GM23338 (cell line): ENCODE measurements around the gene DAGLA. TPM values are rescaled to one million over a fixed set of nuclear protein-coding genes. Genes with fewer than 3 reads are reported as not detected.

ENCODE experiments used
- ATAC-seq: fragments of 200-7000 bp; cut with Tn5 transposase; 3 replicates; pipeline ENCODE4 v1.9.1; 2020
- DNase-seq: peaks from one replicate; pipeline ENCODE4 v3.0.0-alpha.2; 2015; ENCODE audit warnings: low spot score
- H2AFZ ChIP-seq: fragments of 200-600 bp; sonication (generic); 2 replicates; pipeline ENCODE4 v1.8.0; 2016; ENCODE audit warnings: antibody characterized with exemption, mild to moderate bottlenecking, moderate library complexity
- H3F3A ChIP-seq: fragments of 200-600 bp; sonication (generic); replicated peaks from 2 replicates; pipeline ENCODE4 v1.8.0; 2017; ENCODE audit warnings: antibody characterized with exemption, mixed run types, low read depth
- H3K27ac ChIP-seq: fragments of 200-600 bp; sonication (generic); 2 replicates; pipeline ENCODE4 v1.6.1; 2016; ENCODE audit warnings: low read depth
- H3K27me3 ChIP-seq: fragments of 200-600 bp; sonication (generic); 2 replicates; pipeline ENCODE4 v1.8.0; 2016; ENCODE audit warnings: mild to moderate bottlenecking, mixed run types, moderate library complexity; ENCODE audit not compliant: insufficient read depth
- H3K36me3 ChIP-seq: fragments of 200-600 bp; sonication (generic); 2 replicates; pipeline ENCODE4 v1.8.0; 2016; ENCODE audit warnings: mild to moderate bottlenecking; ENCODE audit not compliant: insufficient read depth
- H3K4me1 ChIP-seq: fragments of 200-600 bp; sonication (generic); 2 replicates; pipeline ENCODE4 v1.8.0; 2016; ENCODE audit warnings: mild to moderate bottlenecking, moderate library complexity; ENCODE audit not compliant: insufficient read depth
- H3K4me2 ChIP-seq: fragments of 200-600 bp; sonication (generic); 2 replicates; pipeline ENCODE4 v1.7.1; 2017; ENCODE audit warnings: mixed run types
- H3K4me3 ChIP-seq: fragments of 200-600 bp; sonication (generic); 2 replicates; pipeline ENCODE4 v1.6.1; 2016; ENCODE audit warnings: mixed run types
- H3K79me2 ChIP-seq: fragments of 200-600 bp; sonication (generic); replicated peaks from 2 replicates; pipeline ENCODE4 v1.8.0; 2017; ENCODE audit warnings: mild to moderate bottlenecking; ENCODE audit not compliant: insufficient read depth
- H3K9me2 ChIP-seq: fragments of 200-600 bp; sonication (generic); 2 replicates; pipeline ENCODE4 v1.8.0; 2017; ENCODE audit not compliant: insufficient read depth
- H4K20me1 ChIP-seq: fragments of 200-600 bp; sonication (generic); replicated peaks from 2 replicates; pipeline ENCODE4 v1.8.0; 2017; ENCODE audit warnings: mild to moderate bottlenecking; ENCODE audit not compliant: insufficient read depth
- H3K27ac Mint-ChIP-seq: 2 replicates; pipeline ENCODE4 v1.8.0; 2020; ENCODE audit warnings: inconsistent platforms, mild to moderate bottlenecking, moderate library complexity, mixed read lengths
- H3K27me3 Mint-ChIP-seq: 3 replicates; pipeline ENCODE4 v1.8.0; 2022; ENCODE audit warnings: low read depth, mild to moderate bottlenecking, moderate library complexity, mixed read lengths, inconsistent platforms; ENCODE audit not compliant: insufficient read depth, poor library complexity
- H3K36me3 Mint-ChIP-seq: 3 replicates; pipeline ENCODE4 v1.8.0; 2021; ENCODE audit warnings: low read depth, mild to moderate bottlenecking, inconsistent platforms, moderate library complexity, mixed read lengths
- H3K4me1 Mint-ChIP-seq: 3 replicates; pipeline ENCODE4 v1.8.0; 2020; ENCODE audit warnings: mild to moderate bottlenecking, inconsistent platforms, mixed read lengths
- H3K4me3 Mint-ChIP-seq: 3 replicates; pipeline ENCODE4 v1.8.0; 2021; ENCODE audit warnings: moderate library complexity, mild to moderate bottlenecking, inconsistent platforms, mixed read lengths
- H3K9me3 Mint-ChIP-seq: 3 replicates; pipeline ENCODE4 v1.8.0; 2020; ENCODE audit warnings: moderate library complexity, mild to moderate bottlenecking, inconsistent platforms, mixed read lengths
- CREB1 ChIP-seq: fragments of 250-450 bp; sonication (Bioruptor Pico); IDR thresholded peaks from 2 replicates; pipeline ENCODE4 v1.5.0; 2020; ENCODE audit warnings: low read depth, mild to moderate bottlenecking, moderate library complexity
- CTCF ChIP-seq, 2 experiments: fragments of 200-600 bp in 1 of 2; sonication (generic) in 1 of 2; conservative IDR thresholded peaks; 2 replicates each; pipeline versions ENCODE4 v1.5.1 to v1.6.1; 2016 to 2017; ENCODE audit warnings: antibody characterized with exemption in 2 of 2, low read depth in 2 of 2, mild to moderate bottlenecking in 2 of 2, moderate library complexity in 1 of 2
- EZH2phosphoT487 ChIP-seq: fragments of 200-600 bp; sonication (generic); IDR thresholded peaks from one replicate; pipeline ENCODE4 v1.8.1; 2018; ENCODE audit warnings: antibody characterized with exemption; ENCODE audit not compliant: unreplicated experiment
- NANOG ChIP-seq: IDR thresholded peaks from 2 replicates; pipeline ENCODE4 v1.6.1; 2016; ENCODE audit warnings: antibody characterized with exemption, borderline replicate concordance
- POLR2AphosphoS5 ChIP-seq: IDR thresholded peaks from 2 replicates; pipeline ENCODE4 v1.6.1; 2016; ENCODE audit warnings: antibody characterized with exemption, low read depth
- STAT1 ChIP-seq: IDR thresholded peaks from one replicate; pipeline ENCODE4 v1.6.1; 2016; ENCODE audit warnings: antibody characterized with exemption; ENCODE audit not compliant: unreplicated experiment
- ZNF114 ChIP-seq: fragments of 250-450 bp; sonication (Bioruptor Pico); IDR thresholded peaks from 2 replicates; pipeline ENCODE4 v1.5.0; 2020; ENCODE audit warnings: mild to moderate bottlenecking, moderate library complexity
- polyA plus RNA-seq: library from polyadenylated mRNA; unstranded; fragments of >200 nt; fragmentation: Nextera tagmentation; extraction: Ambion mirVana; gene quantifications from 2 replicates; pipeline ENCODE4 v1.2.1, GENCODE V29; 2016
- total RNA-seq: library from RNA; depleted of rRNA; stranded (reverse); fragments of >200 nt; shearing (Covaris generic); gene quantifications from 2 replicates; pipeline ENCODE4 v1.2.3, GENCODE V29; 2014
- TF ChIP-seq, protein P1 (sequence below): fragments of 250-450 bp; sonication (Bioruptor Pico); IDR thresholded peaks from 2 replicates; pipeline ENCODE4 v1.5.0; 2020; ENCODE audit warnings: mild to moderate bottlenecking, moderate library complexity
- TF ChIP-seq, protein P2 (sequence below): IDR thresholded peaks from one replicate; pipeline ENCODE4 v1.6.1; 2018; ENCODE audit warnings: antibody characterized with exemption; ENCODE audit not compliant: unreplicated experiment

DAGLA gene
- total and polyA plus RNA-seq, 2 experiments from 2014 or later, result 0.55 to 2.5 TPM

DNA sequence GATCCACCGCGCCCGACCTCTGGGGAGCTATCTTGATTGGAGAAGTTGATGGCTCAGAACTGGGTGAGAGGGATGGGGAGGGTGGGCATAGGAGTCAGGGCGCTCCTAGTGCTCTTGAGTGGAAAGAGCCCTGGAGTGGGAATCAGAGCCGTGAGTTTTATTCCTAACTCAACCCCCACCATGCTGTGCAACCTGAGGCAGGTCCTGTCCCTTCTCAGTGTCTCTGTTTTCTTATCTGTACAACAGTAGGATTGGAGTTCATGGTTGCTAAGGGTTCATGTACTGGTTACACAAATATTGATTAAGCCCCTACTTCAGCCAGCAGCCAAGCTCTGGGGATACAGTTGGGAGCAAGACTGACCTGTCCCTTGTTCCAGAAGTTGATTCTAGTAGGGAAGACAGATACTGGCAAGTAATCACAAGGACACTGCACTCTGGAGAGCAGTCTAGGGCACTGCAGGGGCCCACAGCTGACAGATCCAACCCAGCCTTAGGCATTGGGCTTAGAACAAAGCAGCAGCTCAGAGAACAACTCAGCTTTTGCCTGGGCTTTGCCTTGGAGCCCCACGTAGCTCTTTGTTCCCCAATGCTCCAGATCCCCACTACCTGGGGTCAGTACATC is 12.4 kb upstream of the DAGLA start (continued):
- TF ChIP-seq, protein P1, sequence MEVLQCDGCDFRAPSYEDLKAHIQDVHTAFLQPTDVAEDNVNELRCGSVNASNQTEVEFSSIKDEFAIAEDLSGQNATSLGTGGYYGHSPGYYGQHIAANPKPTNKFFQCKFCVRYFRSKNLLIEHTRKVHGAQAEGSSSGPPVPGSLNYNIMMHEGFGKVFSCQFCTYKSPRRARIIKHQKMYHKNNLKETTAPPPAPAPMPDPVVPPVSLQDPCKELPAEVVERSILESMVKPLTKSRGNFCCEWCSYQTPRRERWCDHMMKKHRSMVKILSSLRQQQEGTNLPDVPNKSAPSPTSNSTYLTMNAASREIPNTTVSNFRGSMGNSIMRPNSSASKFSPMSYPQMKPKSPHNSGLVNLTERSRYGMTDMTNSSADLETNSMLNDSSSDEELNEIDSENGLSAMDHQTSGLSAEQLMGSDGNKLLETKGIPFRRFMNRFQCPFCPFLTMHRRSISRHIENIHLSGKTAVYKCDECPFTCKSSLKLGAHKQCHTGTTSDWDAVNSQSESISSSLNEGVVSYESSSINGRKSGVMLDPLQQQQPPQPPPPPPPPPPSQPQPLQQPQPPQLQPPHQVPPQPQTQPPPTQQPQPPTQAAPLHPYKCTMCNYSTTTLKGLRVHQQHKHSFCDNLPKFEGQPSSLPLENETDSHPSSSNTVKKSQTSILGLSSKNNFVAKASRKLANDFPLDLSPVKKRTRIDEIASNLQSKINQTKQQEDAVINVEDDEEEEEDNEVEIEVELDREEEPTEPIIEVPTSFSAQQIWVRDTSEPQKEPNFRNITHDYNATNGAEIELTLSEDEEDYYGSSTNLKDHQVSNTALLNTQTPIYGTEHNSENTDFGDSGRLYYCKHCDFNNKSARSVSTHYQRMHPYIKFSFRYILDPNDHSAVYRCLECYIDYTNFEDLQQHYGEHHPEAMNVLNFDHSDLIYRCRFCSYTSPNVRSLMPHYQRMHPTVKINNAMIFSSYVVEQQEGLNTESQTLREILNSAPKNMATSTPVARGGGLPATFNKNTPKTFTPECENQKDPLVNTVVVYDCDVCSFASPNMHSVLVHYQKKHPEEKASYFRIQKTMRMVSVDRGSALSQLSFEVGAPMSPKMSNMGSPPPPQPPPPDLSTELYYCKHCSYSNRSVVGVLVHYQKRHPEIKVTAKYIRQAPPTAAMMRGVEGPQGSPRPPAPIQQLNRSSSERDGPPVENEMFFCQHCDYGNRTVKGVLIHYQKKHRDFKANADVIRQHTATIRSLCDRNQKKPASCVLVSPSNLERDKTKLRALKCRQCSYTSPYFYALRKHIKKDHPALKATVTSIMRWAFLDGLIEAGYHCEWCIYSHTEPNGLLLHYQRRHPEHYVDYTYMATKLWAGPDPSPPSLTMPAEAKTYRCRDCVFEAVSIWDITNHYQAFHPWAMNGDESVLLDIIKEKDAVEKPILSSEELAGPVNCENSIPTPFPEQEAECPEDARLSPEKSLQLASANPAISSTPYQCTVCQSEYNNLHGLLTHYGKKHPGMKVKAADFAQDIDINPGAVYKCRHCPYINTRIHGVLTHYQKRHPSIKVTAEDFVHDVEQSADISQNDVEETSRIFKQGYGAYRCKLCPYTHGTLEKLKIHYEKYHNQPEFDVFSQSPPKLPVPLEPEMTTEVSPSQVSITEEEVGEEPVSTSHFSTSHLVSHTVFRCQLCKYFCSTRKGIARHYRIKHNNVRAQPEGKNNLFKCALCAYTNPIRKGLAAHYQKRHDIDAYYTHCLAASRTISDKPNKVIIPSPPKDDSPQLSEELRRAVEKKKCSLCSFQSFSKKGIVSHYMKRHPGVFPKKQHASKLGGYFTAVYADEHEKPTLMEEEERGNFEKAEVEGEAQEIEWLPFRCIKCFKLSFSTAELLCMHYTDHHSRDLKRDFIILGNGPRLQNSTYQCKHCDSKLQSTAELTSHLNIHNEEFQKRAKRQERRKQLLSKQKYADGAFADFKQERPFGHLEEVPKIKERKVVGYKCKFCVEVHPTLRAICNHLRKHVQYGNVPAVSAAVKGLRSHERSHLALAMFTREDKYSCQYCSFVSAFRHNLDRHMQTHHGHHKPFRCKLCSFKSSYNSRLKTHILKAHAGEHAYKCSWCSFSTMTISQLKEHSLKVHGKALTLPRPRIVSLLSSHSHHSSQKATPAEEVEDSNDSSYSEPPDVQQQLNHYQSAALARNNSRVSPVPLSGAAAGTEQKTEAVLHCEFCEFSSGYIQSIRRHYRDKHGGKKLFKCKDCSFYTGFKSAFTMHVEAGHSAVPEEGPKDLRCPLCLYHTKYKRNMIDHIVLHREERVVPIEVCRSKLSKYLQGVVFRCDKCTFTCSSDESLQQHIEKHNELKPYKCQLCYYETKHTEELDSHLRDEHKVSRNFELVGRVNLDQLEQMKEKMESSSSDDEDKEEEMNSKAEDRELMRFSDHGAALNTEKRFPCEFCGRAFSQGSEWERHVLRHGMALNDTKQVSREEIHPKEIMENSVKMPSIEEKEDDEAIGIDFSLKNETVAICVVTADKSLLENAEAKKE (CRISPR knock-in tag), result no peak
- no peak for TF ChIP-seq CTCF (conservative IDR thresholded peaks at IDR 0.05; ENCODE audit: low read depth in 2 of 2)

- no peaks in the 10 kb centered on the region for H3K9me3 Mint-ChIP-seq
- DNase-seq, result no peak
- no peak overlapping the region for H3K27ac Mint-ChIP-seq
- TF ChIP-seq EZH2phosphoT487, result no peak
- no peak for TF ChIP-seq NANOG
- TF ChIP-seq STAT1, result no peak
- no peak for TF ChIP-seq POLR2AphosphoS5
- TF ChIP-seq, protein P2, sequence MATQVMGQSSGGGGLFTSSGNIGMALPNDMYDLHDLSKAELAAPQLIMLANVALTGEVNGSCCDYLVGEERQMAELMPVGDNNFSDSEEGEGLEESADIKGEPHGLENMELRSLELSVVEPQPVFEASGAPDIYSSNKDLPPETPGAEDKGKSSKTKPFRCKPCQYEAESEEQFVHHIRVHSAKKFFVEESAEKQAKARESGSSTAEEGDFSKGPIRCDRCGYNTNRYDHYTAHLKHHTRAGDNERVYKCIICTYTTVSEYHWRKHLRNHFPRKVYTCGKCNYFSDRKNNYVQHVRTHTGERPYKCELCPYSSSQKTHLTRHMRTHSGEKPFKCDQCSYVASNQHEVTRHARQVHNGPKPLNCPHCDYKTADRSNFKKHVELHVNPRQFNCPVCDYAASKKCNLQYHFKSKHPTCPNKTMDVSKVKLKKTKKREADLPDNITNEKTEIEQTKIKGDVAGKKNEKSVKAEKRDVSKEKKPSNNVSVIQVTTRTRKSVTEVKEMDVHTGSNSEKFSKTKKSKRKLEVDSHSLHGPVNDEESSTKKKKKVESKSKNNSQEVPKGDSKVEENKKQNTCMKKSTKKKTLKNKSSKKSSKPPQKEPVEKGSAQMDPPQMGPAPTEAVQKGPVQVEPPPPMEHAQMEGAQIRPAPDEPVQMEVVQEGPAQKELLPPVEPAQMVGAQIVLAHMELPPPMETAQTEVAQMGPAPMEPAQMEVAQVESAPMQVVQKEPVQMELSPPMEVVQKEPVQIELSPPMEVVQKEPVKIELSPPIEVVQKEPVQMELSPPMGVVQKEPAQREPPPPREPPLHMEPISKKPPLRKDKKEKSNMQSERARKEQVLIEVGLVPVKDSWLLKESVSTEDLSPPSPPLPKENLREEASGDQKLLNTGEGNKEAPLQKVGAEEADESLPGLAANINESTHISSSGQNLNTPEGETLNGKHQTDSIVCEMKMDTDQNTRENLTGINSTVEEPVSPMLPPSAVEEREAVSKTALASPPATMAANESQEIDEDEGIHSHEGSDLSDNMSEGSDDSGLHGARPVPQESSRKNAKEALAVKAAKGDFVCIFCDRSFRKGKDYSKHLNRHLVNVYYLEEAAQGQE, result no peak
- TF ChIP-seq CREB1, result no peak
- TF ChIP-seq ZNF114 (CRISPR knock-in tag), result no peak
These were observed 10.8 kb upstream of the DAGLA start for GRCh38 chr11:61669417-61669816.

More at GRCh38 chr11:61669417-61669816, 10.8 kb upstream of the DAGLA start:
- Histone ChIP-seq H3K27ac (no peak overlapping the region), H2AFZ (no peak overlapping the region), H3K27me3 (no peaks in the 10 kb centered on the region), H3F3A (no peaks in the 10 kb centered on the region), H3K36me3 (no peaks in the 10 kb centered on the region), H3K79me2 (no peaks in the 10 kb centered on the region), H4K20me1 (no peaks in the 10 kb centered on the region), H3K4me1 (no peaks in the 10 kb centered on the region), H3K4me3 (no peak overlapping the region), H3K9me2 (no peaks in the 10 kb centered on the region), H3K4me2 (no peak overlapping the region)
- Mint-ChIP-seq H3K4me1 (peaks cover 6% of the 10 kb centered on the region; the same call in 2 of the 3 replicates), H3K27me3 (peaks cover 16% of the 10 kb centered on the region), H3K4me3 (no peak overlapping the region), H3K36me3 (no peaks in the 10 kb centered on the region; the same call in 2 of the 3 replicates)
- no peak for ATAC-seq
